ENCODE measurements around the gene RALBP1.
"Not testable (repeated sequence)": the region's sequence is repeated elsewhere in the genome, so short reads cannot be mapped to it uniquely, and the experiment has no call there.

RALBP1 gene

GRCh38 chr18:9455718-9456511, 19.4 kb upstream of the RALBP1 start:
- no peak for DNase-seq

GRCh38 chr18:9466127-9466526, 9.2 kb upstream of the RALBP1 start:
- no peak for DNase-seq

DNA sequence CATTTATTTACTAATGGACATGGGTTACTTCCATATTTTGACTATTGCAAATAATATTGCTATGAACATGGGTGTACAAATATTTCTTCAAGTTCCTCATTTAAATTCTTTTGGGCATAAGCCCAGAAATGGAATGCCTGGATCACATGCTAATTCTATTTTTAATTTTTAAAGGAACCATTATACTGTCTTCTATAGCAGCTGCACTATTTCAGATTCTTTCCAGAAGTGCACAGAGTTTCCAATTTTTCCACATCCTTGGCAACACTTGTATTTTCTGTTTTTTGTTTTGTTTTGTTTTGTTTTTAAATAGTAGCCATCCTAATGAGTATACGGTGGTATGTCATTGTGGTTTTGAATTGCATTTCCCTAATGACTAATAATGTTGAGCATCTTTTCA, 8.5 kb upstream of the RALBP1 start:
- DNase-seq: no peak

DNA sequence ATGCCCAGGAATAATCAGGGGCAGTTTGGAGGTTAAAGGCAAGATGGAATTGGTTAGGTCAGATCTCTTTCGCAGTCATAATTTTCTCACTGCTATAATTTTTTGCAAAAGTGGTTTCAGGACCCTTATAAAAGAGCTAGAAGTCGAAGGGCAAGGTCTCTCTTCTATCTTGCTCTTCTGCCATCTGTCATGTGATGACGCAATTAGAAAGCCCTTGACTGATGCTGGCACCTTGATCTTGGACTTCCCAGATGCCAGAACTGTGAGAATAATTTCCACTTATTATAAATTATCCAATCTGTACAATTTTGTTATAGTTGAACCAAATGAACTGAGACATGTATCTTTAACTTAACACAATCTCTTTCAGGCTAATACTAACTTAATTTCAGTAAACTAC, 6.3 kb upstream of the RALBP1 start:
- no peak for DNase-seq

DNA sequence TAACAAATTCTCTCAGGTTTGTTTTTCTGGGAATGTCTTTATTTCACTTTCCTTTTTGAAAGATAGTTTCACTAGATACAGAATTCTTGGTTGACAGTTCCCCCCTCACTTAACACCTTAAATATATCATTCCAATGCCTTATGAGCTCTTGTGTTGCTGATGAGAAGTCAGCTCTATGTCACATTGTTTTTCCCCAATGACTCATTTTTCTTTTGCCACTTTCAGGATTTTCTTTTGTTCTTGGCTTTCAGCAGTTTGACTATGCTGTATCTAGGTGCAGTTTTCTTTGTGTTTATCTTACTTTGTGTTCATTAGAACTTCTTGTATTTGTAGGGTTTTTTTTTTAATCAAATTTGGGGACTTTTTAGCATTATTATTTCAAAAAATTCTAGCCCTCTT, 5.6 kb upstream of the RALBP1 start:
- DNase-seq: no peak

GRCh38 chr18:9474108-9474982, 968 bp upstream of the RALBP1 start:
- DNase-seq: no peak

GRCh38 chr18:9475643-9476591, 604 bp downstream of the RALBP1 start:
- no peak for DNase-seq

- not testable (repeated sequence) for DNase-seq
These were observed 1.6 kb downstream of the RALBP1 start for GRCh38 chr18:9476949-9477348.

DNA sequence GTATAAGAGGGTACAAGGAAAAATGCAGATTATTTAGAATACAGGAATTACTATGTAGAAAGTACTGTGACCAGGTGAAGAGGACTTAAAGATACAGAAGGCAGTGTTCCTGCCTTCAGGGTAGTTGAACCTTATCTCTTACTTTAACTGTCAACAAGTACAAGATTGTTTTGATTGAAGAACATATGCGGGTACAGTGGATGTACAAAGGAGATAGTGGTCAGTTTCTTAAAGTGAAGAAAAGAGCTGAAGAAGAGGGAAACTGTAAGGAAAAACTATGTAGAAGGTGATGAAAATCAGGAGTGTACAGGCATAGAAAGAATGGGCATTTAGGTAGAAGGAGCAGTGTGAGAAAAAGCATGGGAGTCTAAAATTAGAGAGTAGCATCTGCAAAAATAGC, 2.2 kb downstream of the RALBP1 start:
- no peak for DNase-seq

- no peak for DNase-seq
These were observed 3.2 kb downstream of the RALBP1 start for GRCh38 chr18:9478545-9478944.

- DNase-seq: no peak
These were observed 7.5 kb downstream of the RALBP1 start for GRCh38 chr18:9482790-9483189.

GRCh38 chr18:9483526-9483925, 8.2 kb downstream of the RALBP1 start:
- no peak for DNase-seq

DNA sequence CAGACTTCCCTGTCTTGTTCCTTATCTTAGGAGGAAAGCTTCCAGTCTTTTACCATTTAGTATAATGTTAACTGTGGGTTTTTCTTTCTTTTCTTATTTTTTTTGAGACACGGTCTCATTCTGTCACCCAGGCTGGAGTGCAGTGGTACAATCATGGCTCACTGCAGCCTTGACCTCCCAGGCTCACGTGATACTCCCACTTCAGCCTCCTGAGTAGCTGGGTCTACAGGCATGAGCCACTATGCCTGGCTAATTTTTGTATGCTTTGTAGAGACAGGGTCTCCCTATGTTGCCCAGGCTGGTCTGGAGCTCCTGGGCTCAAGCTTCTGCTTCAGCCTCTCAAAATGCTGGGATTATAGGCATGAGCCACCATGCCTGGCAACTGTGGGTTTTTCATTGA, 9.5 kb downstream of the RALBP1 start:
- not testable (repeated sequence) for DNase-seq

- DNase-seq: no peak
These were observed 13.2 kb downstream of the RALBP1 start for GRCh38 chr18:9488538-9488937.

GRCh38 chr18:9494778-9495331, 19.5 kb downstream of the RALBP1 start:
- DNase-seq: no peak

DNA sequence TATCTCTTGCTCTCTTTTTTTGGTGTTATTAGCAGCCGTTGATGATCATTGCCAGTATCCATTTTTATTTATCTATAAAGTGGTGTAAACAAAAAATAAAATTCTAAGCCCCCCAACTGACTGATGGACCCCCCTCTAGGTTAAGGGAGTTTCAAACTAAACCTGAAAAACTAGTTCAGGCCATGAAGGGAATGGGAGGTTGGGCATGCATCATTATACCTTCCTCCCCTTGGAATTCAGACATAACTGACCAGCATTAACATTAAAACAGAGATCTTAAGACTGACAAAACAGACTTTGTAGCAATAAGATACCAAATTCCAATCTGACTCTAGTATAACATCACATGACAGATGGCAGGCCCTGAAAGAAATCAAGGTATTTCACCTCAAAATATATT, 20.2 kb downstream of the RALBP1 start:
- no peak for DNase-seq

DNA sequence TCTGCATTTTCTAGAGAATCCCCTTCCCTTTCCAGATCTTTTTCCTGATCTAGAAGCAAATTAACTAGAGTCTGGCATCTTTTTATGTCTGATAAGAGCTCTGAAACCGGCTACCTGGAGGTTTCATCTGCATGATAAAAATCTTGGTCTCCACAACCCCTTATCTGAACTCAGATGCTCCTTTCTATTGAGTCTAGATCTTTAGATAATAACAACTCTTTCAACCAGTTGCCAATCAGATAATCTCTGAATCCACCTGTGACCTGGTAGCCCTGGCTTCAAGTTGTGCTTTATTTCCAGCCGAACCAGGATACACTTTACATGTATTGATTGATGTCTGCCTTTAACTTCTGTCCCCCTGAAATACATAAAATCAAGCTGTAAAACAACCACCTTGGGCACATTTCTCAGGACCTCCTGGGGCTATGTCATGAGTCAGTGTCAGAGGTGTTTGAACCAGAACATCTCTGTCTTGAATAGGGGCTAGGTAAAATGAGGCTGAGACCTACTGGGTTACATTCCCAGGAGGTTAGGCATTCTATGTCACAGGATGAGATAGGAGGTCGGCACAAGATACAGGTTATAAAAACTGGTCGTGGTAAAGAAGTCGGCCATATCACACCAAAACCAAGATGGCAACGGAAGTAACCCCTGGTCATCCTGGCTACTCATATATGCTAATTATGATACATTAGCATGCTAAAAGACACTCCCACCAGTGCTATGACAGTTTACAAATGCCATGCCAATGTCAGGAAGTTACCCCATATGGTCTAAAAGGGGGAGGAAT, 20.8 kb downstream of the RALBP1 start:
- DNase-seq: no peak

DNA sequence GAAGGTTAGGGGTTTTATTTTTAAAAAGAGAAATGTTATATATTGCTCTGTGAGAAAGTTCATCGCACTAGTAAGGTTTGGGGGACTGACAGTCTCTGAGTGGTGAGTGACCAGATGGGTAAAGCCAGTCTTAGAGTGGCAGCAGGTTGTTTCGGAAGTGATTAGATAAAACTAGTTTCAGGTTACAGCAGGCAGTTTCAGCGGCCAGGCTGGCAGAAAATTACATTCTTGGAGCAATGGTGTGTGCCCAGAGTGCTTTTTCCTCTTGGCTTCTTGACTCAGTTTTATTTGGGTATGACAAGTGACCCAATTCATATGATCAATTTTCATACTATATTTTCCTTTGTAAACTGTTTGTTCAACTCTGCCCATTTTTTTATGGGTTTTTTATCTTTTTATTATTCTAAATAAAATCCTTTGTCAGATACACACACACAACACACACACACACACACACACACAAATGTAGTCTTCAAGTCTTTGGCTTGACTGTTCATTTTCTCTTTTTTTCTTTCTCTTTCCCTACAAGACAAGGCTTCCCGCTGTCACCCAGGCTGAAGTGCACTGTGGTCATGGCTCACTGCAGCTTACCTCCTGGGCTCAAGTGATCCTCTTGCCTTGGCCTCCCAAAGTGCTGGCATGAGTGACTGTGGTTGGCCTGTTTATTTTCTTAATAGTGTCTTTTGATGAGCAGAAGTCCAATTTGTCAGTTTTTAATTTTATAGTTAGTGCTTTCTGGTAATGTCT, 30.9 kb downstream of the RALBP1 start:
- no peak for DNase-seq

DNA sequence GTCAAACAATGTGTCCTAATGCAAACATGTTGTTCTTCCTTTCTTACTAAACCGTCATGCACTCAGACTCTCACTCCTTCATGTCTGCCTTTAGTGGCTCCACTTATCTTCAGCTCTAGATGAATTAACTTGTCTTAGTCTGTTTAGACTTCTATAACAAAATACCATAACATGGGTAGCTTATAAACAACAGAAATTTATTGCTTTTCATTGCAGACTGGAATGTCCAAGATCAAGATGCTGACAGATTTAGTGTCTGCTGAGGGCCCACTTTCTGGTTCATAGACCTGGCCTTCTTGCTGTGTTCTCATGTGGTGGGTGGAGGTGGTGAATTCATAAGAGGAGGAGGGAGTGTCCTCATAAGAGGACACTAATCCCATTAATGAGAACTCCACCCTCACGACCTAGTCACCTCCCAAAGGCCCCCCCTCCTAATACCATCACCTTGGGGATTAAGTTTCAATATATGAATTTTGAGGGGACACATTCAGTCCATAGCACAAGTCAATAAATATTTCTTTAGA, 32.3 kb downstream of the RALBP1 start:
- DNase-seq: no peak

- no peak for DNase-seq
These were observed 33.2 kb downstream of the RALBP1 start for GRCh38 chr18:9508446-9509025.

Data from retina (tissue), 1 donor.